Esophagus muscularis mucosa (tissue), 3 donors: ENCODE data around the gene TMEM132E.

ENCODE experiments used
- CTCF ChIP-seq, 3 experiments: fragments of 200-600 bp in 2 of 3; fragments of 450-650 bp in 1 of 3; sonication (generic) in 2 of 3; IDR thresholded peaks; one replicate each; pipeline ENCODE4 v1.5.1; 2017 to 2019; ENCODE audit warnings: antibody characterized with exemption in 3 of 3, mild to moderate bottlenecking in 2 of 3, moderate library complexity in 1 of 3
- EP300 ChIP-seq: sonication (generic); formaldehyde crosslinking; IDR thresholded peaks from one replicate; pipeline ENCODE4 v1.6.1; 2017; ENCODE audit warnings: antibody characterized with exemption

- TF ChIP-seq CTCF (IDR thresholded peaks at IDR 0.05) (peak in 1 of 3 experiments; percentile 31), EP300 (no peak)
These were observed 17.0 kb upstream of the TMEM132E start for GRCh38 chr17:34562387-34562786.
